Sigmoid colon (tissue), 4 donors: ENCODE results near the gene FBXO42.

Experiments used
- EP300 ChIP-seq, 4 donors: sonication (generic); formaldehyde crosslinking; IDR thresholded peaks; one replicate each; pipeline ENCODE4 v1.6.1; 2017; ENCODE audit warnings: antibody characterized with exemption in 4 of 4
- POLR2A ChIP-seq, 2 donors: fragments of 450-650 bp; IDR thresholded peaks; one replicate each; pipeline ENCODE4 v1.6.1; 2016; ENCODE audit warnings: antibody characterized with exemption in 2 of 2, mild to moderate bottlenecking in 2 of 2, moderate library complexity in 2 of 2
- TF ChIP-seq, protein P1 (sequence below), 4 experiments: fragments of 450-650 bp in 3 of 4; fragments of 200-600 bp in 1 of 4; IDR thresholded peaks; one replicate each; pipeline ENCODE4 v1.5.1; 2016 to 2019; ENCODE audit warnings: antibody characterized with exemption in 4 of 4, mild to moderate bottlenecking in 3 of 4, moderate library complexity in 2 of 4

GRCh38 chr1:16206547-16207317 lies 145.5 kb downstream of the FBXO42 start:
- TF ChIP-seq, protein P1, sequence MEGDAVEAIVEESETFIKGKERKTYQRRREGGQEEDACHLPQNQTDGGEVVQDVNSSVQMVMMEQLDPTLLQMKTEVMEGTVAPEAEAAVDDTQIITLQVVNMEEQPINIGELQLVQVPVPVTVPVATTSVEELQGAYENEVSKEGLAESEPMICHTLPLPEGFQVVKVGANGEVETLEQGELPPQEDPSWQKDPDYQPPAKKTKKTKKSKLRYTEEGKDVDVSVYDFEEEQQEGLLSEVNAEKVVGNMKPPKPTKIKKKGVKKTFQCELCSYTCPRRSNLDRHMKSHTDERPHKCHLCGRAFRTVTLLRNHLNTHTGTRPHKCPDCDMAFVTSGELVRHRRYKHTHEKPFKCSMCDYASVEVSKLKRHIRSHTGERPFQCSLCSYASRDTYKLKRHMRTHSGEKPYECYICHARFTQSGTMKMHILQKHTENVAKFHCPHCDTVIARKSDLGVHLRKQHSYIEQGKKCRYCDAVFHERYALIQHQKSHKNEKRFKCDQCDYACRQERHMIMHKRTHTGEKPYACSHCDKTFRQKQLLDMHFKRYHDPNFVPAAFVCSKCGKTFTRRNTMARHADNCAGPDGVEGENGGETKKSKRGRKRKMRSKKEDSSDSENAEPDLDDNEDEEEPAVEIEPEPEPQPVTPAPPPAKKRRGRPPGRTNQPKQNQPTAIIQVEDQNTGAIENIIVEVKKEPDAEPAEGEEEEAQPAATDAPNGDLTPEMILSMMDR (IDR thresholded peaks at IDR 0.05): no peak
- TF ChIP-seq EP300 (IDR thresholded peaks at IDR 0.05): no peak
- TF ChIP-seq POLR2A (IDR thresholded peaks at IDR 0.05): peak in 1 of 2 donors; percentile 56
